ENCODE data around the gene TAF1A. TPM values are rescaled to one million over a fixed set of nuclear protein-coding genes. Genes with fewer than 3 reads are reported as not detected.

Gene TAF1A
- total and polyA plus RNA-seq, 4 donors = 3.1 to 12.5 (median 6.3) TPM

GRCh38 chr1:222623458-222623857, 33.7 kb upstream of the TAF1A start:
- Histone ChIP-seq H3K9me3 (ENCODE audit: control insufficient read depth, low read length) (no peaks in the 10 kb centered on the region), H3K27ac (ENCODE audit: low read depth in 1 of 2, low read length in 2 of 2) (no peak overlapping the region), H3K4me1 (ENCODE audit: control insufficient read depth in 1 of 2, insufficient read depth in 2 of 2, low read length in 2 of 2) (peaks cover 0 to 2% of the 10 kb centered on the region in 2 donors), H3K36me3 (ENCODE audit: control insufficient read depth in 1 of 2, insufficient read depth in 2 of 2, low read length in 1 of 2) (peaks cover 0 to 2% of the 10 kb centered on the region in 2 donors), H3K27me3 (ENCODE audit: control insufficient read depth in 1 of 2, insufficient read depth in 2 of 2, low read length in 1 of 2) (no peaks in the 10 kb centered on the region), H3K4me3 (ENCODE audit: low read length in 2 of 2) (no peak overlapping the region)
- intact Hi-C loops (cut with DNase I) = no loop called here
- ATAC-seq (ENCODE audit: low FRiP score) (no peak), DNase-seq (no peak)

DNA sequence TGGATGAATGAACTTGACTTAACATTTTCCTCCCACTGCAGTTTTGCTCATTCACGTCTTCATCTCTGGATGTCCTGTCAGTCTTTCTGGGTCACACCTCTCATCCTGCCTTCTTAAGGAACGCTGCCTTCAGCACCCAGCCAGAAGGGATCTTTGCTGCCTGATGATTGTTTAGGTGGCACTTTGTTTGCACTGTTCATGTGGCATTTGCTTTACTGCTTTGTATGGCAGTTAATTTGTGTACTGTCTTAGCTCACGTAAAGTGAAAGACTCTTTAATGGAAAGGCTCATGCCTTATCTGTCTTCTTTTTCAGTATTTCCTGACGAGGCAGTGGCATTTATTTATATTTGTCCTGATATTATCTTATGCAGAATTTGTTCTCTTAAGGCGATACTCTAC, 33.0 kb upstream of the TAF1A start:
- H3K27me3 ChIP-seq (ENCODE audit: control insufficient read depth in 1 of 2, insufficient read depth in 2 of 2, low read length in 1 of 2) = no peaks in the 10 kb centered on the region
- no peak overlapping the region for H3K4me3 ChIP-seq (ENCODE audit: low read length in 2 of 2)
- DNase-seq (no peak), ATAC-seq (ENCODE audit: low FRiP score) (no peak)
- H3K4me1 ChIP-seq (ENCODE audit: control insufficient read depth in 1 of 2, insufficient read depth in 2 of 2, low read length in 2 of 2) = peaks cover 0 to 2% of the 10 kb centered on the region in 2 donors
- no peaks in the 10 kb centered on the region for H3K9me3 ChIP-seq (ENCODE audit: control insufficient read depth, low read length)
- WGBS, 2 donors = 87 to 88% methylated on average over 5 of the region's 5 CpGs
- H3K36me3 ChIP-seq (ENCODE audit: control insufficient read depth in 1 of 2, insufficient read depth in 2 of 2, low read length in 1 of 2) = peaks cover 0 to 2% of the 10 kb centered on the region in 2 donors
- intact Hi-C loops (cut with DNase I) = no loop called here
- H3K27ac ChIP-seq (ENCODE audit: low read depth in 1 of 2, low read length in 2 of 2) = no peak overlapping the region

- no peaks in the 10 kb centered on the region for H3K9me3 ChIP-seq (ENCODE audit: control insufficient read depth, low read length)
- intact Hi-C loops (cut with DNase I) = no loop called here
- WGBS, 2 donors = 86 to 90% methylated on average over 2 of the region's 2 CpGs
- DNase-seq (no peak), ATAC-seq (ENCODE audit: low FRiP score) (no peak)
- H3K4me1 ChIP-seq (ENCODE audit: control insufficient read depth in 1 of 2, insufficient read depth in 2 of 2, low read length in 2 of 2) = no peaks in the 10 kb centered on the region
- no peak overlapping the region for H3K4me3 ChIP-seq (ENCODE audit: low read length in 2 of 2)
- H3K36me3 ChIP-seq (ENCODE audit: control insufficient read depth in 1 of 2, insufficient read depth in 2 of 2, low read length in 1 of 2) = no peaks in the 10 kb centered on the region
- no peak overlapping the region for H3K27ac ChIP-seq (ENCODE audit: low read depth in 1 of 2, low read length in 2 of 2)
- no peaks in the 10 kb centered on the region for H3K27me3 ChIP-seq (ENCODE audit: control insufficient read depth in 1 of 2, insufficient read depth in 2 of 2, low read length in 1 of 2)
Measured at GRCh38 chr1:222620566-222620965, 30.8 kb upstream of the TAF1A start.

- ATAC-seq (ENCODE audit: low FRiP score) = no peak
- Histone ChIP-seq H3K4me3 (ENCODE audit: low read length in 2 of 2) (peak overlapping the region; percentile 95 to 96), H3K27me3 (ENCODE audit: control insufficient read depth in 1 of 2, insufficient read depth in 2 of 2, low read length in 1 of 2) (no peaks in the 10 kb centered on the region), H3K36me3 (ENCODE audit: control insufficient read depth in 1 of 2, insufficient read depth in 2 of 2, low read length in 1 of 2) (no peaks in the 10 kb centered on the region), H3K27ac (ENCODE audit: low read depth in 1 of 2, low read length in 2 of 2) (no peak overlapping the region), H3K9me3 (ENCODE audit: control insufficient read depth, low read length) (no peaks in the 10 kb centered on the region), H3K4me1 (ENCODE audit: control insufficient read depth in 1 of 2, insufficient read depth in 2 of 2, low read length in 2 of 2) (no peaks in the 10 kb centered on the region)
- intact Hi-C loops (cut with DNase I) = no loop called here
- DNase-seq = peak in 1 of 2 donors; percentile 71
- 16 to 17% methylated on average over 20 of the region's 20 CpGs for whole genome bisulfite sequencing, 2 donors
Measured at GRCh38 chr1:222618880-222619596, 29.3 kb upstream of the TAF1A start.

GRCh38 chr1:222618001-222618879, 28.5 kb upstream of the TAF1A start, which contains the start of gene MIA3:
MIA3 (plus strand) TSS chr1:222618097; CDS start chr1:222618111, 14 bp downstream.
- intact Hi-C loops (cut with DNase I) = no loop called here
- no peaks in the 10 kb centered on the region for H3K27me3 ChIP-seq (ENCODE audit: control insufficient read depth in 1 of 2, insufficient read depth in 2 of 2, low read length in 1 of 2)
- H3K4me1 ChIP-seq (ENCODE audit: control insufficient read depth in 1 of 2, insufficient read depth in 2 of 2, low read length in 2 of 2) = no peaks in the 10 kb centered on the region
- no peaks in the 10 kb centered on the region for H3K36me3 ChIP-seq (ENCODE audit: control insufficient read depth in 1 of 2, insufficient read depth in 2 of 2, low read length in 1 of 2)
- WGBS, 2 donors = 0 to 1% methylated on average over 55 to 81 of the region's 81 CpGs
- H3K27ac ChIP-seq (ENCODE audit: low read depth in 1 of 2, low read length in 2 of 2) = peak within 1 kb of the TSS in 1 of 2 donors; percentile 59
- peak; percentile 87 for ATAC-seq (ENCODE audit: low FRiP score)
- no peaks in the 10 kb centered on the region for H3K9me3 ChIP-seq (ENCODE audit: control insufficient read depth, low read length)
- DNase-seq = peak; percentile 89 to 93
- H3K4me3 ChIP-seq (ENCODE audit: low read length in 2 of 2) = peak within 1 kb of the TSS; percentile 95 to 96

GRCh38 chr1:222617367-222617951, 27.7 kb upstream of the TAF1A start:
- intact Hi-C loops (cut with DNase I) = no loop called here
- Histone ChIP-seq H3K4me3 (ENCODE audit: low read length in 2 of 2) (peak overlapping the region; percentile 33 to 46), H3K4me1 (ENCODE audit: control insufficient read depth in 1 of 2, insufficient read depth in 2 of 2, low read length in 2 of 2) (no peaks in the 10 kb centered on the region), H3K27me3 (ENCODE audit: control insufficient read depth in 1 of 2, insufficient read depth in 2 of 2, low read length in 1 of 2) (no peaks in the 10 kb centered on the region), H3K9me3 (ENCODE audit: control insufficient read depth, low read length) (no peaks in the 10 kb centered on the region), H3K27ac (ENCODE audit: low read depth in 1 of 2, low read length in 2 of 2) (no peak overlapping the region), H3K36me3 (ENCODE audit: control insufficient read depth in 1 of 2, insufficient read depth in 2 of 2, low read length in 1 of 2) (no peaks in the 10 kb centered on the region)
- peak; percentile 97 for ATAC-seq (ENCODE audit: low FRiP score)
- peak; percentile 98 to 99 for DNase-seq
- WGBS, 2 donors = 0 to 1% methylated on average over 17 to 37 of the region's 37 CpGs

GRCh38 chr1:222616525-222616924, 26.8 kb upstream of the TAF1A start:
- Histone ChIP-seq H3K4me1 (ENCODE audit: control insufficient read depth in 1 of 2, insufficient read depth in 2 of 2, low read length in 2 of 2) (no peaks in the 10 kb centered on the region), H3K4me3 (ENCODE audit: low read length in 2 of 2) (no peak overlapping the region), H3K27ac (ENCODE audit: low read depth in 1 of 2, low read length in 2 of 2) (no peak overlapping the region), H3K27me3 (ENCODE audit: control insufficient read depth in 1 of 2, insufficient read depth in 2 of 2, low read length in 1 of 2) (no peaks in the 10 kb centered on the region), H3K36me3 (ENCODE audit: control insufficient read depth in 1 of 2, insufficient read depth in 2 of 2, low read length in 1 of 2) (no peaks in the 10 kb centered on the region), H3K9me3 (ENCODE audit: control insufficient read depth, low read length) (no peaks in the 10 kb centered on the region)
- no peak for DNase-seq
- 86 to 89% methylated on average over 5 of the region's 5 CpGs for WGBS, 2 donors
- ATAC-seq (ENCODE audit: low FRiP score) = no peak
- intact Hi-C loops (cut with DNase I) = no loop called here

- no peak overlapping the region for H3K27ac ChIP-seq (ENCODE audit: low read depth in 1 of 2, low read length in 2 of 2)
- H3K4me1 ChIP-seq (ENCODE audit: control insufficient read depth in 1 of 2, insufficient read depth in 2 of 2, low read length in 2 of 2) = no peaks in the 10 kb centered on the region
- H3K4me3 ChIP-seq (ENCODE audit: low read length in 2 of 2) = no peak overlapping the region
- DNase-seq = no peak
- intact Hi-C loops (cut with DNase I) = no loop called here
- no peaks in the 10 kb centered on the region for H3K36me3 ChIP-seq (ENCODE audit: control insufficient read depth in 1 of 2, insufficient read depth in 2 of 2, low read length in 1 of 2)
- ATAC-seq (ENCODE audit: low FRiP score) = no peak
- no peaks in the 10 kb centered on the region for H3K9me3 ChIP-seq (ENCODE audit: control insufficient read depth, low read length)
- H3K27me3 ChIP-seq (ENCODE audit: control insufficient read depth in 1 of 2, insufficient read depth in 2 of 2, low read length in 1 of 2) = no peaks in the 10 kb centered on the region
- WGBS, 2 donors = 67 to 71% methylated on average over 1 of the region's 1 CpG
Measured at GRCh38 chr1:222613627-222614026, 23.9 kb upstream of the TAF1A start.
